NCI-H146 (cell line): Measurements from ENCODE around the gene KCTD5.
A peak's percentile ranks its signal among the peaks of the same experiment; 100 is the strongest.

Source experiments
- DNase-seq: peaks from one replicate; lab custom pipeline; 2025; lab: John Stamatoyannopoulos, UW

The KCTD5 gene

DNA sequence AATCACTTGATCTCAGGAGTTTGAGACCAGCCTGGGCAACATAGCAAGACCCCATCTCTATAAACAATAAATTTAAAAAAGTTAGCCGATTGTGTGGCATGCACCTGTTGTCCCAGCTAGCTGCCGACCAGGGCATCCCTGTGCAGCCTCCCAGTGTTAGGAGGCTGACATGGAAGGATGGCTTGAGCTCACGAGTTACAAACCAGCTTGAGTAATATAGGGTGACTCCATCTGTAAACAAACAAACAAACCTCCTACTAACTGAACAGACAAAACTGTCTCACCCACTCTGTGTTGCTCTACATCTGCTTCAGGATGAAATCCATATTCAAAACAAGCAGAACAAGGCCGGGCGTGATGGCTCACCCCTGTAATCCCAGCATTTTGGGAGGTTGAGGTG lies 44.6 kb downstream of the KCTD5 start:
- DNase-seq, result no peak

DNA sequence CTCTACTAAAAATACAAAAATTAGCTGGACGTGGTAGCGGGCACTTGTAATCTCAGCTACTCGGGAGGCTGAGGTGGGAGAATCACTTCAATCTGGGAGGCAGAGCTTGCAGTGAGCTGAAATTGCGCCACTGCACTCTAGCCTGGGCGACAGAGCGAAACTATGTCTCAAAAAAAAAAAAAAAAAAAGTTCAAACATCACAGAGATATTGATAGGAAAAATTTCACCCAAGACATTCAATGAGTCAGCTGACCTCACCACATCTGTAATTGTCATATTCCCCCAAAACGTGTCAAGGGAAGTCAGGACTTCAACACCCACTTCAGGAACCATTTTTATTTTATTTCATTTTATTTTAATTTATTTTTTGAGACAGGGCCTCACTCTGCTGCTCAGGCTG lies 45.7 kb downstream of the KCTD5 start:
- no peak for DNase-seq

DNA sequence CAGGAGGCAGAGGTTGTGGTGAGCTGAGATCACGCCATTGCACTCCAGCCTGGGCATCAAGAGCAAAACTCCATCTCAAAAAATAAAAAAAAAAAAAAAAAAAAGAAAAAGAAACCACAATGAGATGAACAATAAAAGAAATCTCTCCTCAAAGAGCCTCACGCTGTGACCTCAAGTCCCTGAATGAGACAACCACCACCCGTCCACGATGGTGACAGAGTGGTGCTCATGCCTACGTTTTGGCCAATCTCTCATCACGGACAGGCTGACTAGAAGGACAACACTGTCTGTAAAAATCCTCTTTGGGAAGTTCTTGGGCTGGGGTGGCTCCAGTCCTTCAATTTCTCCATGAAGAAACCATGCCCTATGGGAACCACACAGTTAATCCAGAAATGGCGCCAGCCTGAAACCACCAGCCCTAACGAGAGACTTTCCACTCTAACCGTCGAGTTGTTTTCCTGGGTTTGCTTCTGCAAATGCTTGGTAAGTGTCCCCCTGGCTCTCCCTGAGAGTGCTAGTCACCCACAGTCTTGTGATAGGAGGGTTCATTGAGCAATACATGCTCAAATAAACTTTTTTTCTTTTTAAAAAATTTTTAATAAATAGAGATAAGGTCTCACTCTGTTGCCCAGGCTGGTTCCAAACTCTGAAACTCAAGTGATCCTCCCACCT lies 52.7 kb downstream of the KCTD5 start:
- DNase-seq, result no peak

DNA sequence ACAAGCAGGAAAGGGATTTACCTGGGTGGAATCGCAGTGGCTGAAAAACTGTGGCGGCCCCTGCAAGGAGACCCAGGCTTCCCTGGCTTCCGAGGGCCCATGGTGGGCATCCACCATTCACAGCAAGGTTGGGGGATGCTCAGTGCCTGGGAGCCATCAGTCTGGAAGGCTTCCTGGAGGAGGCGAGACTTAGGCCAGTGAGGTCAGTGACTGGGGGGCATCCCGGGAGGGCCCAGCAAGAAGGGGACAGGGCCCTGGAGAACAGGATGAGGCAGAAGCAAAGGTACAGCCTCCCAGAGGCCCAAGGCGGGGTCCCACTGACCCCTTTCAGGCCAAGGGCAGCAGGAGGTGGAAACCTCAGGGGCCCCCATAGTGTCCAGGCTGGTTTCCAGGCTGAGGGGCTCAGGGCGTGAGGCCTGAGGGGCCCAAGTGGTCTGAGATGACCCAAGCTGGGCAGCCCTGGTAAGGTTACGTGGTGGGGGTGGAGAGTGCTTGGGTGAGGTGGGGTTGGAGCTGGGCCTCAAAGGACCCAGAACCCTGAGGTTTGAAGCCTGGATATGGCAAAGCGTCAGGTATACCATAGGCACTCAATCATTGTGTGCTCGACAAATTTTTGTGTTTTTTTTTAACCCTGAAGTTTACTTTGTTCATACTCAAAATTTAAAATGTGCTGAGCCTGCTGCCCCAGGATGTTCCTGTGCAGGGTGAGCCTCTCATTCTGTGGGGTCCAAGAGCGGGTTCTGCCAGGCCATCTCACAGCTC lies 54.3 kb downstream of the KCTD5 start:
- no peak for DNase-seq

DNA sequence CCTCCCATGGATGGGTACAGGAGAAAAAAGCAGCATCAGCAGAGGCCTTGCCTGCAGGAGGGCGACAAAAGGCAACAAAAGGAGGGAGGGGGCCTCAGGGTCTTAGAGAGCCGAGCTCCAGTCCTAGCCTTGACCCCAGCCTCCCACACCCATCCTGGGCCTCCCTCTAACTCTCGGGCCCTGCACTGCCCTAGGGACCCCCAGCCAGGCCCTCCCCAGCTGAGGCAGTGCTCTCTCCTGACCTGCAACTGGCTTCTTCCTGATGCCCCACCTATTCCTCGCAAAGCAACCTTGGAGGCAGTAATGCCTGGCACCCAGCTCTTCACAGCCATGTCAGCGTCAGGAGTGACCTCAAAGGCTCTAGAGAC lies 54.9 kb downstream of the KCTD5 start:
- DNase-seq, result no peak

DNA sequence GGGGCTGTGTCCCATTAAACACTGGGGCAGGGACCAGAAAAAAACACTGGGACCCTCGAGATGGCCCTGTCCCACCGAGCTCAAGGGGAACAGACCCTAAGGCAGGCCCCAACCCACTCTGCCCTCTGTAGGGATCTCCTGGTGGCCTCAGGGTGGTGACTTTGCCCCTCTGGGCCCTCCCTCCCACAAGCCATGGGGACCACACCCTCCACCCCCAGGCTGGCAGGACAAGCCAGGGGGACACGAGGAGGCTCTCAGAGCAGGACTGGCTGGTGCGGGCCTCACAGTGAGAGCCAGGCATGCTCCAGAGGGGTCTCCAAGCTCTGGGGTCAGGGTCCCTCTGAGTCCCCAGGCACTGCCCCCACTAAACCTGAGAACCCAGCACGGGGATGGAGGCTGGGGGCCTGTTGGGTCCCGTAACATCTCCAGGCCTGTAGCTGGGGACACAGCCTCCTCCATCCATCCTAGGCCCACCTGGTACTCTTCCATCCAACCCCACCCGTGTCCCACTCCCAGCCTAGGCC lies 55.6 kb downstream of the KCTD5 start:
- DNase-seq, result no peak

DNA sequence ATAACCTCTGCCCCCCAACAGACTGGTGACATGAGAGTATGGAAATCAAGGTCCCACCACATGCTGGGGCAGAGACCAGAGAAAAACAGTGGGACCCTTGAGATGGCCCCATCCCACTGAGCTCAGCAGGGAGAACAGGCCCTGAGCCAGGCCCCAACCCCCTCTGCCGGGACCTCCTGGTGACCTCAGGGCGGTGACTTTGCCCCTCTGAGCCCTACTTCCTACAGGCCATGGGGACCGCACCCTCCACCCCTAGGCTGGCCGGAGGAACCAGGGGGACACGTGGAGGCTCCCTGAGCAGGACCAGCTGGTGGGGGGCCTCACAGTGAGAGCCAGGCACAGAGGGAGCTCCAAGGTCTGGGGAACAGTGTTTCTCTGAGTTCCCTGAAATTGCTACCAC lies 56.3 kb downstream of the KCTD5 start:
- DNase-seq, result no peak

DNA sequence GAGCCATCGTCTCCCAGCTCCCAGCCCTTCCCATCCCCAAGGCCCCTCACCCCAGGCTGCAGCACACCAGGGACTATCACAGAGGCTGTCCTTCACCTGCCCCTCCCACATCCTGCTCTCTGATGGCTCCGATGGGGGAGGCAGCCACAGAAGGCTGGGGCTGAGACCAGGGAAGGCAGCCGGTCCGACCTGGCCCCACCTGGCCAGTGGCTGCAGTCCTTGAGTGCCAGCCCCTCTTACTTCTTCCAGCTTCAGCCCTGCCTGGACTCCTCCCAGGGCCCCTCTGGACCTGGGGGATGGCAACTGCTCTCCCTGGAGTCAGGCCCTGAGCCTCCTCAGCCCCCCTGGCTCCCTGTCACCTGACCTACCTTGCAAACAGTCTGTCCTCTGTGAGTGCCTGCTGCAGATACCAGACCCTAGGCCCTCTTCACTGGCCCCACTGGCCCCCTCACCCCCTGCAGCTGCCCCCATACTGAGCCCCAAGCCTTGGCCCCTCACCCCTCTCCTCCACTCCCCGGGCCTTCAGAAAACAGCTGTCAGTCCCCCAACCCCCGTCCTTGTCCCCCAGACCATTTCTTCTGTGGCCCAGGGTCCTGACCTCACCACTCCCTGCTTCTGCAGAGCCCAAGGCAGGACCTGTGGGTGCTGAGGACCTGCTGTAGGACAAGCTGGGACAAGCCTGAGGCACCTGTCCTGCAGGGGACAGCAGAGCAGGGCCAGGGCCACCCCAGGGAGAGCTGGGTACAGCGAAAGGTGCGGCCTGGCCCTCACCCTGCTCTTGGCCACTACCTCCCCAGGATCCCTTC lies 57.5 kb downstream of the KCTD5 start:
- no peak for DNase-seq

DNA sequence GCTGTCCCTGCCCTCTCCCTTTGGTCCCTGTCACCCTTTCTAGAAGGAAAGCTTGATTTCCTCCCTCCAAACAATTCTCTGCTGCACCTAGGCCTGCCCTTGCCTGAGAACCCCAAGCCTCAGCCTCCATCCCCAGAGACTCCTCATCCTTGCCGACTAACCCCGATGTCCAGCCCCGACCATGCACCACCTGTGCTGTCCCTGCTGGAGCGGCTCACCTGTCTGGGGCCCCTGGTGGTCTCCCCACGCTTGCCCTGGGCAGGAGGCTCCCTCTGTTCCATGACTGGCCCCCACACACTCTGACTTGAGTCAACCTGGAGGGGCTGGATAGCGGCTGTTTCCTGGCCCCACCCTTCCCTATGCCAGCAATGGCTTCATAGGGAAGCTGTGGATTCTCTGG lies 58.2 kb downstream of the KCTD5 start:
- DNase-seq, result no peak

DNA sequence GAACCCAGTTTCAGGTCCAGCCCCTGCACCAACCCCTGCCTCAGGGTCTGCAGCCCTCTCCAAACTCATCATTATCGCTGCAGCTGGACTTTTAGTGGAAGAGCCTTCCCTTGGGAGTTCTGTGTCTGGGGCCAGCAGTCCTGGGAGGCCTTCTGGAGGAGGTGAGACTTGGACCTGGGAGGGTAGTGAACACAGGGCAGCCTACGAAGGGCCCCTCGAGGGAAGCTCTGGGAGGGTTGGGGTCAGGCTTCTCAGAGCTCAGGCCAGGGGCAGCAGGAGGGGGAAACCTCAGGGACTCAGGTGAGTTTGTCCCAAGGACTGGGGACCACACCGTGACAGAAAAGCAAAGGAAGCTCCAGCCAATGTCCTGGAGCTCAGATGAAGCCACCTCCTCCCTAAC lies 58.8 kb downstream of the KCTD5 start:
- DNase-seq, result no peak

DNA sequence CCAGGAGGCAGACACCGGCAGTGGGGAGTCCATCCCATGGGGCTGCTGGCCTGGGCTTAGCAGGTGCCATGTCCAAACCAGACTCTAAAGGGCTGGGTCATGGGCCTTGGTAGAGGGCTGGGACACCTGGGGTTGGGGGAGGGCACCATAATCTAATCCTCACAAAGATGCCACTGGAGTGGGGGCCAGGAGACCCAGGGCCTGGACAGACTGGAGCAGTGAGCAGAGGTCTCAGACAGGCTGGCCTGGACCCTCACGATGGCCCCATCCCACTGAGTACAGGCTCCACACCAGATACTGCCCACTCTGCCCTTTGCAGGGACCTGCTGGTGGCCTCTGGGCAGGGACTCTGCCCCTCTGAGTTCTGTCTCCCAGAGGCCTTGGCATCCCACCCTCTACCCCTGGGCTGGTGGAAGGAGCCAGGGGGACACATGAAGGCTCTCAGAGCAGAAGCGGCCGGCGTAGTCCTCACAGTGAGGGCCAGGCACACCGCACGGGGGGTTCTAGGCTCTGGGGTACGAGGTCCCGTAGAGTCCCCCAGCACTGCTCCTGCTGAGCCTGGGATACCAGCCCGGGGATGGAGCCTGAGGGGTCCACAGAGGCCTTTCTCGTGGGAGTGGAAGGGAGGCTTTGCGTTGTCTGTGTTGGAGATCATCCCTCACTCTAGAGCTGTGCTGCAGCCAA lies 60.1 kb downstream of the KCTD5 start:
- DNase-seq, result no peak

DNA sequence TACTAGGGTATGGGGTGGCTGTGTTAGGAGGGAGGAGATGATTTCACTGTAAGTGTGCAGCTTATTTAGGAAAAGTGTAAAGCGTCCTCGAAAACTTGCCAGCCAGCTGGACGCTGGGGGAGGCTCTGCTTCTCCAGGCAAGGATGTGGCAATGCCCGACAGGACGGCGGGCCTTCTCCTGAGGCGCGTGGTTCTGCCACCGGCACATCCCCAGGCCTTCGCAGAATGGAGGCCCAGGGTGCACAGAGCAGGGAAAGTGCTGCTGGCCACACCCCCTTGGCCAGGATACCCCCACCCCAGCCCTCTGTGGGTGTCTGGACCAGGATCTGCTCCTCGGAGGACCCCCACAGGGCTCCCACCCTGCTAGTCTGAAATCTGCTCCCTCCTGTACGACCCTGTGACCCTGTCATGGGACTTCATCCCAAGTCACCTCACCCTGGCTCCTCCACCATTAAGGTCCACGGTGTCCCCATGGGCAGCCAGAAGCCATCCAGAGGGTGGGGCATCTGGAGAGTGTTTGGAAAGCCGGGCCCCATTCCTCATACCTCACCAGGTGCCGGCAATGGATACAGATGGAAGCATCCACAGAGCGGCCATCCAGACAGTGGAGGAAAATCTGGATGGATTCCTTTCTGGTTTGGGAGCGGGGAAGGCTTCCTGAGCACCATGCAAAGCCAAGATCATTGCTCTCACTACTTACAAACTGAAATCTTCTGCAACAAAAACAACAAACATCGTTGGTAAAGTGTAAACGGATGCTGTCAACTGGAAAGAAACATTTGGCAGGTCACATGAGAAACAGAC lies 60.9 kb downstream of the KCTD5 start:
- DNase-seq, result no peak

DNA sequence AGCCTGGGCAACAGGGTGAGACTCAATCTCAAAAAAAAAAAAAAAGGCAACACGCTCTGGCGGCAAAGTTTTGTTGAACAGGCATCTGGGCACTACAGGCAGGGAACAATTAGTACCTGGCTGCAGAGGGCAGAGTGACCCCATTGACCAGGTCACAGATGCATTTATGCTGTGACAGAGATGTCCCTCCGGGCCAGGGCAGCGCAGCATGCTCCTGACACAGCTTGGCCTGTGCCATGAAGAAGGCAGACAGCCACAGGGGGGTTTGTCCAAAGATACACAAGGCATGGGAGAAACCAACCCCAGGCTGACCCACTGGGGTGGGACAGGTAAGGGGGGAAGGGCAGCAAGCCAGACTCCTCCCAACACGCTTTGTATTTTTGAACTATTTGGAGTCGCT lies 62.4 kb downstream of the KCTD5 start:
- no peak for DNase-seq

DNA sequence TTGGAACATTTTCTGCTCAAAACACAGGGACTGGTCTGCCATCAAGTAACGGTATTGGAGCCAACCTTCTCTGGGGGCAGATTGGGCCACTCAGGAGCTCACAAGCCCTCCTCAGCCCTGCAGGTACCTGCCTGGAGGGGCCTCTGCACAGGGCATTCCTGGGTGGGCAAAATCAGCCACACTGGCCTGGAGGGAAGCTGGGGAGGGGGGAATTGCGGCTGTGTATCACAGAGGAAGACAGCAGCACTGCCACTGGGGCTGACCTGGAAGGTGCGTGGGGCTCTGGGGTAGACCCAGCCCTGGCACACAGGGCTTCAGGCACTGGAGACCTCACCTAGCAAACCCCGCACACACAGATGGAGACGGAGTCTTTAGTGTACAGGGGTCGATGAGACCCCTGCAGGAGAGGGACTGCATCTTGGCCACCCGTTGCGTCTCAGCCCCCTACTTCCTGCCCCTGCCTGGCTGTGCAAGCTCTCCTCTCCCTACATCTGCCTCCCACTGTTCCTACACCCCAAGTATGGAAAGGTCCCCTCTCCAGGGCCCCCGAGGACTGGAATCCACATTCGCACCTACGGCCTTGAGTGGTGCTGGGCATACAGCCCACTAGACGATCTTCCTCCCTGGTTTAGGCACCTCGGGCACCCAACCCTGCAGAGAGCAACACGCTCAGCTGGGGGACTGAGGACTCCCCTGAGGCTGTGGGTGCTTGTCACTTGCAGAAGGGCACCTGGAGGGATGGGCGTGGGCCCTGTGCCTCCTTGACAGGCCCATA lies 63.0 kb downstream of the KCTD5 start:
- no peak for DNase-seq

DNA sequence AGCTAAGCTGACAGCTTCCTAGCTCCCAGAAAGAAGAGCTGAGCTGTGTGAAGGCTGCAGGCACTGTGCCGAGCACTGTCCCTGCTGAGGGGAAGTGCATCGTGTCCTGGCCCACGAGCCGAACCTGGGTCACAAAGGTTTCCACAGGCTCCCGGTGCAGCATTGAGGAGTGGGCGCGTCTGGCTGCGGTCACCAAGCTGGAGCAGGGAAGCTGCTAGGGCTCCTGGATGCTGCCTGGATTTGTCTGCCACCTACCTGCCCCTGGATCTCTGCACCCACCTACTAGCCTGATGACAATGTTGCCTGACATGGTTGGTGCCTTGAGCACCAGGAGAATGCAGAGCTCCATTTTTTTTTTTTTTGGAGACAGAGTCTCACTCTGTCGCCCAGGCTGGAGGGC lies 63.6 kb downstream of the KCTD5 start:
- no peak for DNase-seq

DNA sequence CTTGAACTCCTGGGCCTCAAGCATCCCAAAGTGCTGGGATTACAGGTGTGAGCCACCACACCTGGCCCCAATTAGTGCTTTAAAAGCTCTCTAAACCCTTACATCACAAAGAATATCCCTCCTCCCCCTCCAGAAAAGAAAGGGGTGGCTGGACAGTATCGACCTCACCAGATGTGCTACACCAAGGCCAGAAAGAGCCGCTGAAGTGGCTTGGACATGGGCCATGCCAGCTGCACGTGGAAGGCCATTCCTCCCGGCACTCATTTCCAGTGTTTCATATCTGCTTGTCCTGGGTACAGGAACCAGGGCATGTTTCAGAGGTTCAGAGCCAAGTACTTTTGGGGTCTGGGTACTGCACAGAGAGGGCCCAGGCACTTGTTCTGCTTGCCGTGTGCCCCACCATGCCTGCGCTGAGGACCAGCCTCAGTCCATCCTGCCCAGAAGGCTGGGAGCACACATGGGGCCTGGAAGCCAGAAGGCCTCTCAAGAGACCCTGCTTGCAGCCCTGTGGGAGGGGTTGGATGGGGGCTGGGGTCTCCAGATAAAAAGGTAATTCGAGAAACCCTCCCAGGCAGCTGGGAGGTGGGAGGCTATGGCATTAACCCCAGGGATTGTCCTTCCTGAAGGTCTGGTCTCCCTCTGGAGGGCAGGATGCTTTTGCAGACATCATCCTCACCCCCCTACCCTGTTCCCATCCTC lies 66.6 kb downstream of the KCTD5 start:
- peak; percentile 65 for DNase-seq

DNA sequence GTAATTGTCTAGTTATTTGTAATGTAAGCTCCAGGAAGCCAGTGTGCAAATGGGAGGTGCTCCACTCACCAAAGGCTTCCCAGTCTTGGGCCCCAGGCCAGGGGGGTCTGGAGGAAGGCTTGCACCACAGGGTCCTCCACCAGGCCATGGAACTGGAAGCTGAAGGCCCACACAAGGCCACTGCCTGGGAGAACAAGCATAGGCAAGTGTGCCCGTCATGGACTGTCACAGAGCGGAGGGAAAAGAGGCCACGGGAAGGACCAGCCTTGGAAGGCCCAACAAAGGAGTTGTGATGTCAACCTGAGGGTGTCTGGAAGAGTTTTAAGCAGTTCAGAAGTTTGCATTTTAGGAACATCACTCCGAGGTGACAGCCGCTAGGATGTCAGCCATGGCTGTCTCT lies 67.2 kb downstream of the KCTD5 start:
- DNase-seq, result no peak

DNA sequence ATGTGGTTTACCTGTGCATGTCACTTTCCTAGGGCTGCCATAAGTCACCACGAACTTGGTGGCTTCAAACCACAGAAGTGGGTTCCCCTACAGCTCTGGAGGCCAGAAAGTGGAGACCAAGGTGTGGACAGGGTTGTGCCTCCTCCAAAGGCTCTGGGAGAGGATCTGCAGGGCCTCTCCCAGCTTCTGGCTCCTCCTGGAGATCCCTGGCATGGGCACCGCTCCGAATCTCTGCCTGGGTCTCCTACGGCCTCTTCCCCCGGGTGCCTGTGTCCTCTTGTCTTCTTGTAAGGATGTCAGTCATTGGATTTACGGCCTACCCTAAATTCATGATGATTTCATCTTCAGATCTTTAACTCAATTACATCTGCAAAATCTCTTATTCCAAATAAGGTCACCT lies 67.6 kb downstream of the KCTD5 start:
- no peak for DNase-seq

DNA sequence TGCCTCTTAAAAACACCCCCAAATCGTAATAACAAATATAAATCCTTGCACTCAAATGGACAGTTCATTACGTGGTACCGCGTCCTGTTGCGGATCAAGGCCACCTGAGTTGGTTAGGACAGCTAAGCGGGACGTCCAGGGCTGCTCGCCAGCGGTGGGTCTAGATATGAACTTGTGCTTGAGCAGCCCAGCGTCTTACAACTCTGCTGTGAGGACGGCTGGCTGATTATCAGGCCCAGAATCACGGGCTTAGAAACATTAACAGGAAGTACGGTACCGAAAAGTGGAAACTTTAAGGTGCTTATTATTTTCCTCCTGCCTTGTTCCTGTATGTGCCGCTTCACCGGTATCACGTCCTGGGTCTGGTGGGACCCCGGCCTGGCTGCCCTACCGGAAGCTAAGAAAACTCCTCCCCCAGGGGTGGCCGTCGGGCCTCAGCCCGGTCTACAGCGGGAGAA lies 69.3 kb downstream of the KCTD5 start:
- peak; percentile 91 for DNase-seq
